H1 (cell line): ENCODE measurements around the gene ASTL.

Experiments
- CHD2 ChIP-seq: IDR thresholded peaks from 2 replicates; pipeline ENCODE4 v1.6.1; 2012; ENCODE audit warnings: low read length, improper control_type of control experiment
- CTCF ChIP-seq, 3 experiments: IDR thresholded peaks; 1 replicate in 2 of 3; 2 replicates in 1 of 3; pipeline versions ENCODE4 v1.5.1 to v1.6.1; 2011; ENCODE audit warnings: low read length in 3 of 3, mild to moderate bottlenecking in 3 of 3, inconsistent platforms in 2 of 3, low read depth in 1 of 3, moderate library complexity in 1 of 3; ENCODE audit not compliant: insufficient read depth in 1 of 3; ENCODE audit errors: control extremely low read depth in 1 of 3
- EZH2 ChIP-seq: fragments of 200-600 bp; sonication (generic); IDR thresholded peaks from 2 replicates; pipeline ENCODE4 v1.7.1; 2012; ENCODE audit warnings: low read depth, mild to moderate bottlenecking, moderate library complexity, low read length, inconsistent platforms; ENCODE audit not compliant: severe bottlenecking
- JUND ChIP-seq: IDR thresholded peaks from 2 replicates; pipeline ENCODE4 v1.6.1; 2011; ENCODE audit warnings: mild to moderate bottlenecking, improper control_type of control experiment, low read length
- MAX ChIP-seq: IDR thresholded peaks from 2 replicates; pipeline ENCODE4 v1.6.1; 2012; ENCODE audit warnings: inconsistent platforms
- PHF8 ChIP-seq: fragments of 200-600 bp; sonication (generic); conservative IDR thresholded peaks from 2 replicates; pipeline ENCODE4 v1.7.1; 2012; ENCODE audit warnings: low read depth, mild to moderate bottlenecking, inconsistent platforms, low read length, moderate library complexity
- POLR2A ChIP-seq, 2 experiments: IDR thresholded peaks; 1 replicate in 1 of 2; 2 replicates in 1 of 2; pipeline ENCODE4 v1.6.1; 2011; ENCODE audit warnings: low read depth in 2 of 2, low read length in 2 of 2, mild to moderate bottlenecking in 2 of 2; ENCODE audit errors: control extremely low read depth in 1 of 2
- SUZ12 ChIP-seq: fragments of 200-600 bp; sonication (generic); IDR thresholded peaks from 2 replicates; pipeline ENCODE4 v1.6.1; 2012; ENCODE audit warnings: mild to moderate bottlenecking, inconsistent platforms, low read length, moderate library complexity, mixed read lengths
- TBP ChIP-seq: IDR thresholded peaks from 2 replicates; pipeline ENCODE4 v1.6.1; 2011; ENCODE audit warnings: low read depth, low read length, improper control_type of control experiment

GRCh38 chr2:96180521-96180920 lies 42.2 kb upstream of the ASTL start:
- TF ChIP-seq POLR2A (IDR thresholded peaks at IDR 0.05; ENCODE audit: control extremely low read depth in 1 of 2, low read depth in 2 of 2, low read length in 2 of 2) (no peak), CTCF (IDR thresholded peaks at IDR 0.05; ENCODE audit: control extremely low read depth in 1 of 3, insufficient read depth in 1 of 3, low read depth in 1 of 3, low read length in 3 of 3) (no peak), MAX (no peak), SUZ12 (no peak), CHD2 (no peak), TBP (no peak), EZH2 (no peak), PHF8 (no peak), JUND (no peak)
